Lower lobe of right lung (tissue), 2 donors: ENCODE measurements around the gene CCDC182. TPM values are rescaled to one million over a fixed set of nuclear protein-coding genes. Genes with fewer than 3 reads are reported as not detected.

Experiments used
- ATAC-seq, 2 donors: fragments of 200-7000 bp; cut with Tn5 transposase; one replicate each; pipeline ENCODE4 v1.9.1; 2020 to 2022; ENCODE audit warnings: mild to moderate bottlenecking in 2 of 2, moderate library complexity in 2 of 2
- DNase-seq: peaks from one replicate; pipeline ENCODE4 v3.0.0-alpha.2; 2020
- H3K27ac ChIP-seq: fragments of 200-600 bp; one replicate; pipeline ENCODE4 v1.8.0; 2022
- H3K27me3 ChIP-seq: fragments of 200-600 bp; one replicate; pipeline ENCODE4 v1.8.0; 2022; ENCODE audit warnings: low read depth
- H3K36me3 ChIP-seq: fragments of 200-600 bp; one replicate; pipeline ENCODE4 v1.8.0; 2022; ENCODE audit warnings: mild to moderate bottlenecking
- H3K4me1 ChIP-seq: fragments of 200-600 bp; one replicate; pipeline ENCODE4 v1.8.0; 2022
- H3K4me3 ChIP-seq: fragments of 200-600 bp; one replicate; pipeline ENCODE4 v1.8.0; 2022; ENCODE audit warnings: mild to moderate bottlenecking
- H3K9me3 ChIP-seq: fragments of 200-600 bp; one replicate; pipeline ENCODE4 v1.8.0; 2022
- intact Hi-C: fragments of 100-400 bp; cut with DNase I; formaldehyde crosslinking; loops from one replicate; pipeline ENCODE4 v1.11.0; 2022
- total RNA-seq: library from RNA; stranded (reverse); fragmentation: NEBNext Ultra II Directional; extraction: Animal tissue kit (Norgen Biotek cat#: 25700); gene quantifications from one replicate; pipeline ENCODE4 v1.2.1, GENCODE V29; 2021
- TF ChIP-seq, protein P1 (sequence below): fragments of 200-600 bp; IDR thresholded peaks from one replicate; pipeline ENCODE4 v1.8.0; 2022; ENCODE audit warnings: antibody characterized with exemption, mild to moderate bottlenecking
- donor health status: DM: no; HTN: yes; CAD: no; lungs with severe emphysema.

Gene CCDC182
- total RNA-seq, 1 donor from 2014 or later = not detected

DNA sequence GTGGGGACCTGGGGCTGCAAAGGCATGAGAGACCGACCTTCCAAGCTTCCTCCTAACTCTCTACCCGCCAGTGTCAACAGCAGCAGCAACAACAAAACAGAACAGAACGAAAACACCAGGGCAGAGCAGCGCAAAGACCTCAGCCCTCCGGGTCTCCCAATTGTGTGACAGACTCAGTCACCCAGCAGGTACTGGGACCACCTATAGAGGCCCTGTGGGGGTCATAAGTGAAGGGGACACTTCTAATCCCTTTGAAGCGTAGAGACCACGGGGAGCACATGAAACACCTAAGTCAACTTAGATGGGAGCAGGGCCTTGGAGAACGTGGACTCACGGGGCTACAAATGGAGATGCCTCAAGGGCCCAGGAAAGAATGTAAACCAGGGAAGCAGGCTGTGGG is 12.6 kb upstream of the CCDC182 start:
- no peaks in the 10 kb centered on the region for H3K9me3 ChIP-seq
- H3K27ac ChIP-seq = no peak overlapping the region
- H3K36me3 ChIP-seq = no peaks in the 10 kb centered on the region
- no peak for DNase-seq
- TF ChIP-seq, protein P1, sequence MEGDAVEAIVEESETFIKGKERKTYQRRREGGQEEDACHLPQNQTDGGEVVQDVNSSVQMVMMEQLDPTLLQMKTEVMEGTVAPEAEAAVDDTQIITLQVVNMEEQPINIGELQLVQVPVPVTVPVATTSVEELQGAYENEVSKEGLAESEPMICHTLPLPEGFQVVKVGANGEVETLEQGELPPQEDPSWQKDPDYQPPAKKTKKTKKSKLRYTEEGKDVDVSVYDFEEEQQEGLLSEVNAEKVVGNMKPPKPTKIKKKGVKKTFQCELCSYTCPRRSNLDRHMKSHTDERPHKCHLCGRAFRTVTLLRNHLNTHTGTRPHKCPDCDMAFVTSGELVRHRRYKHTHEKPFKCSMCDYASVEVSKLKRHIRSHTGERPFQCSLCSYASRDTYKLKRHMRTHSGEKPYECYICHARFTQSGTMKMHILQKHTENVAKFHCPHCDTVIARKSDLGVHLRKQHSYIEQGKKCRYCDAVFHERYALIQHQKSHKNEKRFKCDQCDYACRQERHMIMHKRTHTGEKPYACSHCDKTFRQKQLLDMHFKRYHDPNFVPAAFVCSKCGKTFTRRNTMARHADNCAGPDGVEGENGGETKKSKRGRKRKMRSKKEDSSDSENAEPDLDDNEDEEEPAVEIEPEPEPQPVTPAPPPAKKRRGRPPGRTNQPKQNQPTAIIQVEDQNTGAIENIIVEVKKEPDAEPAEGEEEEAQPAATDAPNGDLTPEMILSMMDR = no peak
- peaks cover 6% of the 10 kb centered on the region for H3K27me3 ChIP-seq
- ATAC-seq = no peak
- intact Hi-C loops = no loop called here
- H3K4me3 ChIP-seq = no peak overlapping the region
- H3K4me1 ChIP-seq = no peaks in the 10 kb centered on the region

DNA sequence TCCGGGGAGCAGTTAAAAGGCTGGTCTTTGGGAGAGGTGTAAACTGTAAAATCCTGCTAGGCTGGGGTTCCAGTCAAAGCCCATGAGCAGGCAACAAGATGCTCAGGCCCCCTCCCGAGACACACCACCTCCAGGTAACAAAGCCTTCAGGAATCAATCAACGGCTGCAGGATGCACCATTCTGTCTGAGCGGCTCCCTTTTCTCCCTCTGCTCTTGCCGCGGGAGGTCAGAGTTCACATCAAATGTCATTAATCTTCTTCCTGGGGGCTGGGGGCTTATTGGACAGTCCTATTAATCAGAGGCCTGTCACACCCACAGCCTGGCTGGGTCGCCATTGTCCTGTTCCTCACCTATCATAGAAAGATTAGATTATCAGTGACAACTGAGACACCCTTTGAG is 11.9 kb upstream of the CCDC182 start:
- intact Hi-C loops = no loop called here
- H3K4me1 ChIP-seq = peaks cover 2% of the 10 kb centered on the region

DNA sequence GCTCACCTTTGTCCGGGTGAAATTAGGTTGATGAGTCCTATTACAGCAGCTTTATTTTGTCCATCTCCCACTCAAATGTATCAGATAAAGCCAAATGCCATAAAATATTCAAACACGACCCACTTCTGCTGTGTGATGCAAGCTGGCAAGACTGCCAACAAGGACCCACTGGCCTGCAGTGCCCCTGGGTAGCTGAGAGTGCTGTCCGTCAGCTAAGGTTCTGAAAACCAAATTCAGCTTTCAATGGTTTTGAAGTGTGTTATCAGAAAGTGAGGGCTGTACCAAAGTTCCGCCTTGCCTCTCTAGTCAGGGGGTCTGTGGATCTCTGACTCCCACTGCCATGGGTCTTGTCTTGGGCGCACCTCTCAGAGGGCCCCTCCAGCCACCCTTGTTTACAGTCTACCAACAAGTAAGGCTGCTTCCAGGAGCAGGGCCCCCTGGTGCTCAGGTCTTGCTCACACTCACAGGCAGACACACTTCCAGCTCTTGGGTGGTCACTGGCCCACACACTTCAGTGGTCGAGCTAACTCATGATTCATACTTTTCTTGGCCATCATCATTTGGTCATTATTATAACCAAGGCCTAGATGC is 10.5 kb upstream of the CCDC182 start:
- ATAC-seq (no peak), DNase-seq (no peak)
- TF ChIP-seq, protein P1 = no peak
- no peak overlapping the region for H3K27ac ChIP-seq
- no peak overlapping the region for H3K4me3 ChIP-seq
- H3K4me1 ChIP-seq = peaks cover 15% of the 10 kb centered on the region
- H3K36me3 ChIP-seq = no peaks in the 10 kb centered on the region
- intact Hi-C loops = no loop called here
- H3K9me3 ChIP-seq = no peaks in the 10 kb centered on the region
- no peaks in the 10 kb centered on the region for H3K27me3 ChIP-seq

More for the DNA sequence above, 11.9 kb upstream of the CCDC182 start:
- Histone ChIP-seq H3K9me3 (no peaks in the 10 kb centered on the region), H3K4me3 (no peak overlapping the region), H3K27ac (no peak overlapping the region), H3K36me3 (no peaks in the 10 kb centered on the region), H3K27me3 (peaks cover 5% of the 10 kb centered on the region)
- DNase-seq (no peak), ATAC-seq (no peak)
- TF ChIP-seq, protein P1 = no peak

DNA sequence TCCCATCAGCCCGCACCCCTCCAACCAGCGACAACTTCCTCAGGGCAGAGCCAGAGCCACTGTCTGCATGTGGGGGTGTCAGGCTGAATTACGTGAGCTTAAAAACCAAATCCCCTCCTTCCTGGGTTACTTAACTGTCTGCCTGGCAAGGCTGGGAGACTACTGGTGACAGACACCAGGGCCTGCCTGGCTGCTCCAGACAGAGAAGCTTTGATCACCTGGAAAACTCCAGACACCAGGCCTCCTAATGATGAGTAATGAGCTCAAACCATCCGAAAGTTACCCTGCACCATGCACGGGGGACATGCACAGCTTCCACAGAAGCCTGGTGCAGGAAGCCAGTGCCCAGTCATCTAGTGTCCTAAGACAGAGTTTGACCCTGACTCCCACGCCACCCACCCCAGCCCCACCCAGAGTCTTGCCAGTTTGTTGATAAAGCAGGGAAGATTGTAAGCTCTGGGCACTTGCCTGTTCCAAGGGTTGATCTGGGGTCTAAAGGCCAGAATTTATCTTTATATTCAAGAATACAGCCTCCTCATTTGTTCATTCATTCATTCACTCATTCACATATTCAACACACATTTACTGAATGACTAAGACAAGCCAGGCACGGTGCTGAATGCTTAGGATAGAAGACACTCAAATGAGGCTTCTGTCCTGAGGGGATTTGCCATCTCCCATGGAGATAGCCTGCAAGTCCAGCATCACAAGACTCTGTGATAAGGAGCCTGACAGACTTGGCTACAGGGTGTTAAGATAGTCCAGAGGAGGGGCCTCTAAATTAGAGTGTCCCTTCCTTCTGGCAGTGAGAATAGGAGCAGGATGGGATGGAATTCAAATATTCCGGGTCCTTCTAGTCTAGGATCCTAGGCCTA is 7.2 kb upstream of the CCDC182 start:
- H3K4me3 ChIP-seq = no peak overlapping the region
- TF ChIP-seq, protein P1 = no peak
- peaks cover 19% of the 10 kb centered on the region for H3K4me1 ChIP-seq
- no peaks in the 10 kb centered on the region for H3K36me3 ChIP-seq
- peaks cover 3% of the 10 kb centered on the region for H3K27me3 ChIP-seq
- intact Hi-C loops = no loop called here
- no peak for DNase-seq
- peak in 1 of 2 donors; percentile 29 for ATAC-seq
- no peak overlapping the region for H3K27ac ChIP-seq
- no peaks in the 10 kb centered on the region for H3K9me3 ChIP-seq

DNA sequence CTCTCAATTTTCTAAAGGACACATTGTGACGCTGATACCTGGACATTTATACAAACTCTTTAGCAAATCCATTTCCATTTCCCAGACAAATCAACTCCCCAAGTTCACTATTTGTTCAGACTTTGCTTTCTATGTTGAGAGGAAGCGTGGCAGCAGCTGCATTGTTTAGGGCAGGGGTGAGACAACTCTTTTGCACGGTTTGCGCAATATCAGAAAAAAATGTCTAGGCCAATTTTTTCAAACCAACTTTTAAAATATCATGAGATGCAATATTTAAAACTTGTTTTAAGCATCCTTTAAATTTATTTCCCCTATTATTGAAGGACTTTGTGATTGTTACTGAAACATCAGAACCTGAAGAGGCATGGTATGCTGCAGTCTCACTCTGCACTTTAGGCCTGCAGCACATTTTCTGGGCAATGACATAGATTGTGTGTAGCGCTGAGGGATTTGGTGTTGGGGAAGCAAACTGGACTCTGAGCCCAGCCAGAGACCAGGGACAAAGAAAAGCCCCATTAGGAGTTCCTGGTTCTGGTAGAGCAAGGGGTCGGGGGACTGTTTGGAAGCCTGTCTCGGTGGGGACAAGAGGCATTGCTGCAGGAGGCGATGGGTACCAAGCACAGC is 6.4 kb upstream of the CCDC182 start:
- intact Hi-C loops = no loop called here

More for the DNA sequence above, 6.4 kb upstream of the CCDC182 start:
- Histone ChIP-seq H3K36me3 (no peaks in the 10 kb centered on the region), H3K4me3 (no peak overlapping the region), H3K27me3 (peaks cover 3% of the 10 kb centered on the region), H3K4me1 (peaks cover 19% of the 10 kb centered on the region), H3K27ac (no peak overlapping the region), H3K9me3 (no peaks in the 10 kb centered on the region)
- DNase-seq (no peak), ATAC-seq (peak in 1 of 2 donors; percentile 25)
- TF ChIP-seq, protein P1 = no peak
